HG02970 (cell line): ENCODE results near the gene SEC61A2.
A peak's percentile ranks its signal among the peaks of the same experiment; 100 is the strongest.
"Not testable (repeated sequence)": the region's sequence is repeated elsewhere in the genome, so short reads cannot be mapped to it uniquely, and the experiment has no call there.

Experiments used
- ATAC-seq: cut with Tn5 transposase; IDR thresholded peaks from one replicate; pipeline ENCODE4 v1.9.1; 2021; ENCODE audit warnings: mild to moderate bottlenecking, moderate library complexity, moderate number of reproducible peaks; ENCODE audit not compliant: unreplicated experiment, low FRiP score

The SEC61A2 gene

GRCh38 chr10:12158111-12158510 lies 28.6 kb downstream of the SEC61A2 start:
- ATAC-seq: no peak

GRCh38 chr10:12160664-12161063 lies 31.2 kb downstream of the SEC61A2 start:
- ATAC-seq: no peak

GRCh38 chr10:12162927-12163326 lies 33.5 kb downstream of the SEC61A2 start:
- no peak for ATAC-seq

GRCh38 chr10:12164085-12164484 lies 34.6 kb downstream of the SEC61A2 start:
- no peak for ATAC-seq

- ATAC-seq: no peak
Observed at GRCh38 chr10:12165036-12165435, 35.6 kb downstream of the SEC61A2 start.

- no peak for ATAC-seq
Observed at GRCh38 chr10:12165999-12166775, 36.7 kb downstream of the SEC61A2 start.

GRCh38 chr10:12171512-12171911 lies 42.0 kb downstream of the SEC61A2 start:
- ATAC-seq: not testable (repeated sequence)

GRCh38 chr10:12177642-12178041 lies 48.2 kb downstream of the SEC61A2 start:
- no peak for ATAC-seq

- no peak for ATAC-seq
Observed at GRCh38 chr10:12179606-12180170, 50.2 kb downstream of the SEC61A2 start.

- no peak for ATAC-seq
Observed at GRCh38 chr10:12180221-12180974, 50.9 kb downstream of the SEC61A2 start.

- ATAC-seq: no peak
Observed at GRCh38 chr10:12181065-12181775, 51.7 kb downstream of the SEC61A2 start.

GRCh38 chr10:12184165-12184564 lies 54.7 kb downstream of the SEC61A2 start:
- no peak for ATAC-seq

GRCh38 chr10:12186323-12186722 lies 56.8 kb downstream of the SEC61A2 start:
- no peak for ATAC-seq

GRCh38 chr10:12187321-12187905 lies 57.9 kb downstream of the SEC61A2 start:
- ATAC-seq: no peak

GRCh38 chr10:12188656-12189055 lies 59.2 kb downstream of the SEC61A2 start:
- no peak for ATAC-seq

GRCh38 chr10:12189426-12189825 lies 59.9 kb downstream of the SEC61A2 start:
- ATAC-seq: no peak

GRCh38 chr10:12191715-12192114 lies 62.2 kb downstream of the SEC61A2 start:
- ATAC-seq: no peak

GRCh38 chr10:12193193-12193592 lies 63.7 kb downstream of the SEC61A2 start:
- no peak for ATAC-seq

- no peak for ATAC-seq
Observed at GRCh38 chr10:12194752-12195271, 65.3 kb downstream of the SEC61A2 start.

GRCh38 chr10:12195281-12195602 lies 65.8 kb downstream of the SEC61A2 start:
- ATAC-seq: peak; percentile 4
